ENCODE measurements around the gene PUM1.

The PUM1 gene

DNA sequence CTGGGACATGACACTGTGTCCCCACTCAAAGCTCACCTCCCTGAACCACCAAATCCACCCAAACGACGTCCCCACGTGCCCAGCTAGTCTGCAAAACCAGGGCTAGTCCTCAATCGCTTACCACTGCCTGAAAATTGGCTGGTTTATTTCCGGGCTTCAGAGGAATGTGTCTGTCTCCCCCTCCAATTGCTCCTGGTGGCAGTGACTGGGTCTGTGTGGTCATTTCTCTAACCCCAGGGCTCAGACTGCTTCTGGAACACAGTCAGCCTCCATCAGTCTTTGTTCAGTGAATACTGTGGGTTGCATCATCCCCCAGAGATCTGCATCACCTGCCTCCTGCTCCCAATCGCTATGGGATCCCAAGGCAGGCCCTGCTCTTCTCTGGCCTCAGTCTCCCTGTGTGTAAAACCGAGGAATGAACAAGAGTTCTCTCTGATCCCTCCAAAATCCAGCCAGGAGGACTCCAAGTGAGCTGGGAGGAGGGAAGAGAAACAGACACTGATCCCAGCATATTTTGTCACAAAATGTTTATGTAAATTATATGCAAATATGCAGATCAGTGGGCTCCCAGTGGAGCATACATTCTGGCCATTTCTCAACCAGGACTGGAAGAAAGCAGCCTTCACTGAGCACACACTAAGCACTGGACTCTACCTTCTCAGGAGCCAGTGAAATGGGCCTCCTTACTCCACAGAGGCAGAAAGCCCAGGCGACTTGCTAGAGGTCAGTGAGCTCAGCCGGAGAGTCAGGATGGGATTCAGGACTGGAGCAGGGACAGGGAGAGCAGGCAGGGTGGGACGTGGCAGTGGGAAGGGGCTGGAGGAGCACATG is 177.8 kb downstream of the PUM1 start:
- ATAC-seq, result no peak

GRCh38 chr1:30886710-30887428 is 178.6 kb downstream of the PUM1 start:
- ATAC-seq, result no peak

DNA sequence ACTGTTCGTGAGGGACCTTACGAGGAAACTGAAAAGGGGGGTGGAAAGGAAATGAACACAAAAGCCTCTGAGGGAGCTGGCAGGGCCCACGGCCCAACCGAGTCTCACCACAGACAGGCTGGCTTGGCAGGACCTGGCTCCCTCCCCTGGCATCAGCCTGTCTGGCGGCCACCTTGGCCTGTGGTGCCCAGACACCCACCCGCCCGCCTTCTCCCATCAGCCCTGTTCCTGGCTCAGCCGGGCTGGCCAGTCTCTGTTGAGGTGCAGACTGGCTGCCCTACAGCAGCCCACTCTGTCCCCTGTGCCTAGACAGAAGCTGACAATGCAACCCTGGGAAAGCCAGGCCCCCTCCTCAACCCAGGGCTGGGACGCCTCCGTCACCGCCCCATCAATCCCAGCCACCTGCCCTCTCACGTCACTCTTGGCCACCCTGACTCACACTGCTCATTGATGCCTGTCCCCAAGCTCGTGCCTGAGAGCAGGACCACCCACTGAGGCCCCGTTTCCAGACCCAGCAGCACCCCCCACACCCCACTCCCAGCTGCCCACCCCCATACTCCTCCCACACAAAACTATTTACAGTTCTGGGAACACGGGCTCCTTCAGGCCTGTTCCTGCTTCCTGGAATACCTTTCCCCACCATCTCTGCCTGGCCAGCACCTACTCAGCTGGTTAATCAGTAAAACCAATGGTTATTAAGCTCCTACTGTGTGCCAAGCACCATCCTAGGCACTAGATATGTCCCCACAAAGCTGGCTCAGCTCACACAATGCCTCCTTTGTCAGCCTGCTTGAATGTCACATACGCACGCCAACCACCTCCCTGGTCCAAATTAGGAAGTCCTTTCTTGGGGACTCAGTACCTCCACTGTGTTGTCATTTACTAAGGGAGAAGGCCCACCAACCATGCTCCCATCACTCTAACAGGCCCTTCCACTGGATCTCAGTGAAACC is 179.7 kb downstream of the PUM1 start:
- no peak for ATAC-seq

GRCh38 chr1:30884723-30885122 is 180.8 kb downstream of the PUM1 start:
- ATAC-seq, result no peak

- ATAC-seq, result no peak
Observed at GRCh38 chr1:30883389-30884172, 181.9 kb downstream of the PUM1 start.

GRCh38 chr1:30882678-30883388 is 182.7 kb downstream of the PUM1 start:
- no peak for ATAC-seq

Measured in activated CD4-positive, CD25-positive, alpha-beta regulatory T cell treated with anti-CD3 and anti-CD28 coated beads, Interleukin-2, amount 50 U/mL, for 24 hours (primary cell).